Activated T-helper 1 cell treated with anti-CD3 and anti-CD28 coated beads, Interleukin-12 subunit alpha, Interleukin-12 subunit beta, Interleukin-2, Interleukin-4 antibody, amounts not matched to agents 30 ng/mL and 10 ng/mL and 1 ng/mL, durations not matched to agents 14 hours and 24 hours and 36 hours (primary cell): ENCODE measurements around the gene ADAMTS14. TPM values are rescaled to one million over a fixed set of nuclear protein-coding genes. Genes with fewer than 3 reads are reported as not detected.

Experiments
- DNase-seq: peaks from one replicate; pipeline ENCODE4 v3.0.0; 2021; ENCODE audit warnings: low spot score
- H3K27ac Mint-ChIP-seq: one replicate; pipeline ENCODE4 v1.8.0; 2021; ENCODE audit warnings: mild to moderate bottlenecking, mixed read lengths
- H3K27me3 Mint-ChIP-seq: one replicate; pipeline ENCODE4 v1.8.0; 2022; ENCODE audit warnings: mild to moderate bottlenecking, moderate library complexity, mixed read lengths; ENCODE audit not compliant: insufficient read depth
- H3K36me3 Mint-ChIP-seq: one replicate; pipeline ENCODE4 v1.8.0; 2021; ENCODE audit warnings: low read depth, mixed read lengths
- H3K4me1 Mint-ChIP-seq: one replicate; pipeline ENCODE4 v1.8.0; 2021; ENCODE audit warnings: low read depth, mixed read lengths
- H3K4me3 Mint-ChIP-seq: one replicate; pipeline ENCODE4 v1.8.0; 2021; ENCODE audit warnings: mild to moderate bottlenecking, moderate library complexity, mixed read lengths
- H3K9me3 Mint-ChIP-seq: one replicate; pipeline ENCODE4 v1.8.0; 2021; ENCODE audit warnings: mixed read lengths
- intact Hi-C: fragments of 100-400 bp; cut with micrococcal nuclease; formaldehyde crosslinking; loops from one replicate; pipeline ENCODE4 v1.15.1; 2024
- total RNA-seq: library from RNA; stranded (reverse); gene quantifications from 2 replicates; pipeline ENCODE4 v1.2.3, GENCODE V29; 2022

Gene ADAMTS14
- total RNA-seq, 1 donor from 2014 or later: 0.21 TPM

DNA sequence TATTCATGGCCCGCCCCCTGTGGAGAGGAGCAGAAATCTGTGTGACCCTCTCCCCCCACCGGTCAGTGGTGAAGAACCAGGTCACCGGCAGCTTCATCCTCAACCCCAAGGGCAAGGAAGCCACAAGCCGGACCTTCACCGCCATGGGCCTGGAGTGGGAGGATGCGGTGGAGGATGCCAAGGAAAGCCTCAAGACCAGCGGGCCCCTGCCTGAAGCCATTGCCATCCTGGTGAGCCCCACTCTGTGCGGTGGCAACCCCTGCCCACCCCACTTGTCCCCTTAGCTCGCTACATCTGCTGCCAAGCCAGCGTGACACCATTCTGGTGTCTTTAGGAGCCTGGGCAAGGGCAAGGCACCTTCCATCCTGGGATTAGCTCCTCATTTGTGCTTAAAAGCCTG is 77.5 kb downstream of the ADAMTS14 start:
- no peak for DNase-seq
- Mint-ChIP-seq H3K9me3 (peaks cover 3% of the 10 kb centered on the region), H3K27me3 (peaks cover 2% of the 10 kb centered on the region), H3K4me3 (no peak overlapping the region), H3K36me3 (peaks cover 4% of the 10 kb centered on the region), H3K4me1 (no peaks in the 10 kb centered on the region), H3K27ac (no peak overlapping the region)
- intact Hi-C loops: no loop called here

DNA sequence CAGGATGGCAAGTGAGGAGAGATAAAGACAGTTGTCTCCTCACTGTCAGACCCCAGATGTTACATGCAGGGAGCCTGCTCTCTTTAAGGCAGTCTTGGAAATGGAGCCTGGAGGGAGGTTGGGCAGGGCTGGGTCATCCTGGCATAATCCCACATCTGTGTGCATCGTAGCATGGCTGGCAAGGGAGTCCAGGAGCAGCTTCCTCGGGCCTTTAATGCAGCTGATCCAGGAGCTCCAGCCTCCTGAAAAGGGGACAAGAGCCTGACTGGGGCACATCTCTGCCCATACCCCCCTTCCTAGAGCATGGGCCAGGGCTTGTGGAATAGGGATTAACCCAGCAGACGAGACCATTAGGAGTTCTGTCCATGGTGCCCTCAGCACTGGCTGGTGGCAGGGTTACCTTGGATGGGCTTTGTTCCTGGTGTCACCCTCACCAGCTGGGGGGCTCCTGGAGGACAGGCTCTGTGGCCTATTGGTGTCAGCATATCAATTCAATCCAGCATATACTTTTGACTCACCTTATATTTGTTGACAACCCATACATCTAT is 77.9 kb downstream of the ADAMTS14 start:
- Mint-ChIP-seq H3K9me3 (peaks cover under 1% of the 10 kb centered on the region), H3K27ac (no peak overlapping the region), H3K4me1 (no peaks in the 10 kb centered on the region), H3K36me3 (peaks cover 3% of the 10 kb centered on the region), H3K4me3 (no peak overlapping the region), H3K27me3 (peaks cover 2% of the 10 kb centered on the region)
- DNase-seq: no peak
- intact Hi-C loops: no loop called here

DNA sequence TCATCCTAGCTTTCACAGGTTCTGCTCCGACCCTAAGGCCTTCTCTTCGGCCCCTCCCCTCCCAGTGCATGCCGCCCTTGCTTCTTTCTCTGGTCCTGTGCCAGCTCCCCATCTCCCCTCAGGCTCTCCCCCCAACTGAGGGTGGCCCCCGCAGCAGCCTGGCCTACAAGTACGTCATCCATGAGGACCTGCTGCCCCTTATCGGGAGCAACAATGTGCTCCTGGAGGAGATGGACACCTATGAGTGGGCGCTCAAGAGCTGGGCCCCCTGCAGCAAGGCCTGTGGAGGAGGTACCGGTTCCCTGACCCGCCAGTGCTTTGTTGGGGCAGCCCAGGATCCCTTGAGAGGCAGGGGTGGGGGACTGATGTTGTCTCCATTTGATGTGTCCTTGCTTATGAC is 79.0 kb downstream of the ADAMTS14 start:
- H3K9me3 Mint-ChIP-seq: no peaks in the 10 kb centered on the region
- H3K27me3 Mint-ChIP-seq: no peaks in the 10 kb centered on the region

DNA sequence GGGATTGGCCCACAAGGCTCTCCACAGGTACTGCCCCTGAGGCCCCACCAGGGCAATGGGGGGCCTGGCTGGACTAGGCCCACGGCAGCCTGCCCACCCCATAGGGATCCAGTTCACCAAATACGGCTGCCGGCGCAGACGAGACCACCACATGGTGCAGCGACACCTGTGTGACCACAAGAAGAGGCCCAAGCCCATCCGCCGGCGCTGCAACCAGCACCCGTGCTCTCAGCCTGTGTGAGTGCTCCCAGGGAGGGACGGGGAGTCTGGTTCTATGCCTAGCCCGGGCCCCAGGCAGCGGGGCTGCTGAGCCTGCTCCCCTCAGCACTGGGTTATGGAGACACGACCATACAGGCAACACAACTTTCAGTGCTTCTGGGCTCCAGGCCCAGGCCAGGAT is 79.7 kb downstream of the ADAMTS14 start:
- no peak for DNase-seq
- H3K27ac Mint-ChIP-seq: no peak overlapping the region
- intact Hi-C loops: no loop called here
- no peaks in the 10 kb centered on the region for H3K27me3 Mint-ChIP-seq
- no peak overlapping the region for H3K4me3 Mint-ChIP-seq
- H3K9me3 Mint-ChIP-seq: no peaks in the 10 kb centered on the region
- no peaks in the 10 kb centered on the region for H3K4me1 Mint-ChIP-seq
- H3K36me3 Mint-ChIP-seq: no peaks in the 10 kb centered on the region

More for the DNA sequence above, 79.0 kb downstream of the ADAMTS14 start:
- H3K36me3 Mint-ChIP-seq: no peaks in the 10 kb centered on the region
- H3K4me1 Mint-ChIP-seq: no peaks in the 10 kb centered on the region
- intact Hi-C loops: no loop called here
- no peak overlapping the region for H3K27ac Mint-ChIP-seq
- no peak overlapping the region for H3K4me3 Mint-ChIP-seq
- no peak for DNase-seq

DNA sequence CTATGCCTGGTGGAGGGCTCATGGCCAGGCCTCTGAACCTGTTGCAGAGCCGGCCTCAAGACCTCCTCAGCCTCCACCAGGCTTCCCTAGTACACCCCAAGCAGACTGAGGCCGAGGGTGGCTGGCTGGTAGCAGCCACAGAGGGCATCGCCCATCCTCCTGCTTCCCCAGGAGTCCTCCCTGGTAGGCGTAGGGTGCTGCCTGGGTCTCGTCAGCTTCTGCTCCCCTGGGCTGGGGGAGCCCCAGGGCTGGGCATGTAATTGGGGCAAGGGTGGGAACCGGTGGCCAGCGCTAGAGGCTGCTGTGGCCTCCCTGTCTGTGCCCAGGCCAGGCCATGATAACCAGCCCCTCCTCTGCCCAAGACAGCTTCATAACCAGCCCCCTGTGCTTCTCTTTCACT is 80.3 kb downstream of the ADAMTS14 start:
- H3K27me3 Mint-ChIP-seq: no peaks in the 10 kb centered on the region
- no peak overlapping the region for H3K4me3 Mint-ChIP-seq
- no peak for DNase-seq
- no peaks in the 10 kb centered on the region for H3K9me3 Mint-ChIP-seq
- intact Hi-C loops: no loop called here
- no peaks in the 10 kb centered on the region for H3K4me1 Mint-ChIP-seq
- H3K36me3 Mint-ChIP-seq: no peaks in the 10 kb centered on the region
- H3K27ac Mint-ChIP-seq: no peak overlapping the region

DNA sequence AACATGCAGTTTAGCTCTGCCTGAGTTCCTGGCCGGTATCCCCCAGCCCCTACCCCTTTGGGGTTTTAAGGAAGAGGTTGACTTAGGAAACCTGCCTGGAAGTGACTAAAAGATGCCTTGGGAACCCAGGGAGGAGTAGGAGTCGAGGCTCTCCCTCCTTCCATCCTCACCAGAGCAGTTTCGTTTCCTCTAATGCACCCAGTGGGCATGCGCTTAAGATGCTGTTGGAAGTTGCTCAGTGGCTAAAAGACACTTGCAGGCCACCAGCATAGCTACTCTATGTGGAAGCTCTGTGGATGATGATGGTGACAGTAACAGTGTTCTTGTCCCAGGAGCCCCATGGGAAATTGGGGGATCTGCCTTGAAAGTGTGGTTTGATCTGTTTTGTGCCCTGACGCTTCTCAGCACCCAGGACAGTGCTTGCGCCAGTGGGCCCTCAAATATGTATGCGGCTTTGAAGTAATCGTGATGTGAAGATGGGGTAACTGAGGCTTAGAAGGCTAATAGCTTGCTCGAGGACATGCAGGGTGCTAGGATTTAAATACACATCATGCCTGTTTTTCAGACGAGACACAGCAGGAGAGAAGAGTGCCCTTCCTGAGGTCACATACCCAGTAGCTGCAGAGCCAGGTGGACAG is 80.8 kb downstream of the ADAMTS14 start:
- H3K27ac Mint-ChIP-seq: no peak overlapping the region
- H3K4me3 Mint-ChIP-seq: no peak overlapping the region
- no peaks in the 10 kb centered on the region for H3K27me3 Mint-ChIP-seq
- intact Hi-C loops: no loop called here
- no peaks in the 10 kb centered on the region for H3K36me3 Mint-ChIP-seq
- H3K4me1 Mint-ChIP-seq: no peaks in the 10 kb centered on the region
- H3K9me3 Mint-ChIP-seq: no peaks in the 10 kb centered on the region
- no peak for DNase-seq

DNA sequence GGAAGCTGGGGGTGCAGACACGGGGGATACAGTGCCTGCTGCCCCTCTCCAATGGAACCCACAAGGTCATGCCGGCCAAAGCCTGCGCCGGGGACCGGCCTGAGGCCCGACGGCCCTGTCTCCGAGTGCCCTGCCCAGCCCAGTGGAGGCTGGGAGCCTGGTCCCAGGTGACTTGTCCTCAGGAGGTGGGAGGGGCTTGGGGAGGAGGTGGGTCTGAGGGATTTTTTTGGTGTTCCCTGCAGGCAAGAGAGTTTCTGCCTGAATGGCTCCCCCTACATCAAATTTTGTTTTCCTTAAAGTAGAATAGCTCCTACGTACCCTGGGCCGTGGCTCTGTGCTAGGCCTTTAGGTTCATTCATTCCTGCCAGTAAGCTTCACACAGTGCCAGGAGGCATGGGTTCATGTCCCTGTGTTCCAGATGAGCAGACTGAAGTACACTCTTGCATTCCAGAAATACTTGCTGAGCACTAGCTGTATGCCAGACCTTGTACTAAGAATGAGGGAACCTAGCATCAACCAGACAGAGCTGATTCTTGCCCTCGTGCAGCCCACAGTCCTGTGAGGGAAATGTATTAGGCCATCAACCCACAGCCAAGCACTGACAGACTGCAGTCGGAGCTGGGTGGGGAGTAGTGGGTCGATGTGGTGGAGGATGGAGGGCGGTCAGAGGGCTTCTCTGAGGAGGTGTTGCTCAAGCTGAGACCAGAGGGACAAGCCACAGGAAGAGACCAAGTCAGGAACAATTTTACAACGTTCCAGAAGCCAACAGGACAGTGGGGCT is 81.7 kb downstream of the ADAMTS14 start:
- no peaks in the 10 kb centered on the region for H3K9me3 Mint-ChIP-seq
- no peak overlapping the region for H3K4me3 Mint-ChIP-seq
- intact Hi-C loops: no loop called here
- H3K27me3 Mint-ChIP-seq: no peaks in the 10 kb centered on the region
- H3K27ac Mint-ChIP-seq: peak overlapping the region; percentile 11
- DNase-seq: no peak
- H3K4me1 Mint-ChIP-seq: peaks cover 6% of the 10 kb centered on the region
- no peaks in the 10 kb centered on the region for H3K36me3 Mint-ChIP-seq

DNA sequence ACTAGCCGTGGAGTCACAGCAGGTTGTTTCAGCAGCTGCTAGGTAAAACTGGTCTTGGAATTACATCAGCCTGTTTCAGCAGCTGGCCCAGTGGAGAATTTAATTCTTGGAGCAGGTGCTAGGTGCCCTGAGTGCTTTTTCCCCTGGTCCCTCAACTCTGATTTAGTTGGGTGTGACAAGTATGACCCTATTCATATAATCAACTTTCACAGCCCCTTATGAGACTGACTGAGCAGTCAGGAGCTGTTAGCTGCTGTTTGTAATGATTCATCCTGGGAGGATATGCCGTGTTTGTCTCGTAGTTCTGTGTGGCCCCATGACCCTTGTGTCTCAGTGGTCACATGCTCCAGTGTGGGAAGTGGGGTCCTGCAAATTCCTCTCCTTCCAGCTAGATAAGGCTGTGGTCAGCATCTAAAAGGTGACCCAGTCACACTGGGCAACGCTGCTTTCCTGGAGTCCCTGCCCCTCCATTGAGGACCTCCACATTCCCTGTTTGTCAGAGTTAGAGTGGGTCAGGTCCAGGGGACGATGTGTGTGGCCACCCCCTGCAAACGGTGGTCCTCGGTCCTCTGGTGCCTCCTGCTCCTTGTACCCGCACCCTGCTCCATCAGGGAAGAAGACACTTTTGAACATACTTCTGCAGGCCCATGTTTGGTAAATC is 84.5 kb downstream of the ADAMTS14 start:
- H3K27me3 Mint-ChIP-seq: no peaks in the 10 kb centered on the region
- DNase-seq: no peak
- no peaks in the 10 kb centered on the region for H3K36me3 Mint-ChIP-seq
- H3K4me3 Mint-ChIP-seq: no peak overlapping the region
- H3K27ac Mint-ChIP-seq: no peak overlapping the region
- no peaks in the 10 kb centered on the region for H3K9me3 Mint-ChIP-seq
- intact Hi-C loops: no loop called here
- peaks cover 9% of the 10 kb centered on the region for H3K4me1 Mint-ChIP-seq

DNA sequence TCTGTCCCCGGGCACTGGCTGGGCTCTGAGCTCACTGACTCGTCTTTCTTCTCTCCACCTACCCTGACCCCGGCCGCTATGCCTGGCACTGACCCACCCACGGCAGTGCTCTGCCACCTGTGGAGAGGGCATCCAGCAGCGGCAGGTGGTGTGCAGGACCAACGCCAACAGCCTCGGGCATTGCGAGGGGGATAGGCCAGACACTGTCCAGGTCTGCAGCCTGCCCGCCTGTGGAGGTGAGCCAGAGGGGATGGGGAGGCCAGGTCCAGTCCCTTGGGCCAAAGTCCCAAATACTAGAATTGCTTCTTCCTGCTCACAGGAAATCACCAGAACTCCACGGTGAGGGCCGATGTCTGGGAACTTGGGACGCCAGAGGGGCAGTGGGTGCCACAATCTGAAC is 85.5 kb downstream of the ADAMTS14 start:
- Mint-ChIP-seq H3K27ac (no peak overlapping the region), H3K27me3 (no peaks in the 10 kb centered on the region), H3K9me3 (no peaks in the 10 kb centered on the region), H3K4me1 (peaks cover 9% of the 10 kb centered on the region), H3K4me3 (no peak overlapping the region), H3K36me3 (no peaks in the 10 kb centered on the region)
- DNase-seq: no peak
- intact Hi-C loops: no loop called here

DNA sequence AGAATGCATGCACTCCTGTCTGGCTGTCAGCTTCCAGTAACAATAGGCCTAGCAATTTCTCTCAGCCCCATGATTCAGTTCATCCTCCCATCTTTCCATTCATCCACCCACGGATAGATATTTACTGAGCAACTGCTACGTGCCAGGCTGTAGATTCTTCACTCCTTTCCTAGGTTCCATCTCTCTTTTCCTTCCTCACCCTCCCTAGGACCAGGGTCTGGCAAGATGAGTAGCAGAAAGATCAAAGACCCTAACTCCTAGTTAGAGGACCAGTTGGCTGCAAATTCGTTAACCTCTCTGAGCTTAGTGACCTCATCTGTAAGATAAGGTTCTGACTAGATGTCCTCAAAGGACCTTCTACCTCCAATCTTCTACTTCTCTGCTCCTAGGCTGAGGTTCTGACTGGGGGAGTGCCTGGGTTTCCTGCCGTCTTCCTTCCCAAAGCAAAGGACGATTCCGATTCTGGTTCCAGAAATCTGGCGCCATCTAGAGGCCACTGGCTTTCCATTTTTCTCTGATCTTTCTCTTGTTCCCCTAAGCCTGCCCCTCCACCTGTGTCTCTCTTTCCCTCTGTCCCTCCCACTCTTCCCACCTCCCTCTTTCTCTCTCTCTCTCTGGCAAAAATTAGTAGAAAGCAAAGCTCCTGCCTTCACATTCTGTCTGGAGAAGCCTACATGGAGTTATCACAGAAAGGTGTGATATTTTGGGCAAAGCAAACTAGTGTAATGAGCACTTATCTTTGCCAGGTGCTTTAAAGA is 86.6 kb downstream of the ADAMTS14 start:
- H3K27me3 Mint-ChIP-seq: no peaks in the 10 kb centered on the region
- DNase-seq: peak; percentile 49
- peaks cover 9% of the 10 kb centered on the region for H3K4me1 Mint-ChIP-seq
- no peaks in the 10 kb centered on the region for H3K9me3 Mint-ChIP-seq
- intact Hi-C loops: loop anchor here (1.0 kb wide), 5 partner anchors 121 to 298 kb away; no protein-coding TSS in a partner anchor
- H3K4me3 Mint-ChIP-seq: no peak overlapping the region
- no peaks in the 10 kb centered on the region for H3K36me3 Mint-ChIP-seq
- H3K27ac Mint-ChIP-seq: no peak overlapping the region

DNA sequence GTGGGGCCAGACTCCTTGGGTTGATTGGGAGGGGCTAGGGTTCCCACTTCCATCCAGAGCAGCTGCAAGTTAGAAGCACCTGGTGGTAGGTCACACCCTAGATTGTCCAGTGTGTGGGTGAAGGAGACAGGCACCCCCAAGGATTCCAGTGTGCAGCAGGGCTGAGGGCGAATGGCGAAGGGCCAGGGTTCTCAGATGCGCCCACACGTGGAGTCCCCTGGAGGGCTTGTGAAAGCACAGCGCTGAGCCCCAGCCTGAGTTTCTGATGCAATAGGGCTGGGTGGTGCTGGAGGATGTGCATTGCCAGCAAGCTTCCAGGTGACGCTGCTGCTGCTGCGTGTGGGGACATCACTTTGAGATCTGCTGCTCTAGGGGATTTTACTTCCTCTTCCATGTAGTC is 87.5 kb downstream of the ADAMTS14 start:
- Mint-ChIP-seq H3K4me1 (peaks cover 9% of the 10 kb centered on the region), H3K9me3 (no peaks in the 10 kb centered on the region), H3K27ac (no peak overlapping the region), H3K27me3 (no peaks in the 10 kb centered on the region), H3K4me3 (no peak overlapping the region), H3K36me3 (no peaks in the 10 kb centered on the region)
- DNase-seq: no peak
- intact Hi-C loops: loop anchor here (1.0 kb wide), 5 partner anchors 121 to 298 kb away; no protein-coding TSS in a partner anchor

DNA sequence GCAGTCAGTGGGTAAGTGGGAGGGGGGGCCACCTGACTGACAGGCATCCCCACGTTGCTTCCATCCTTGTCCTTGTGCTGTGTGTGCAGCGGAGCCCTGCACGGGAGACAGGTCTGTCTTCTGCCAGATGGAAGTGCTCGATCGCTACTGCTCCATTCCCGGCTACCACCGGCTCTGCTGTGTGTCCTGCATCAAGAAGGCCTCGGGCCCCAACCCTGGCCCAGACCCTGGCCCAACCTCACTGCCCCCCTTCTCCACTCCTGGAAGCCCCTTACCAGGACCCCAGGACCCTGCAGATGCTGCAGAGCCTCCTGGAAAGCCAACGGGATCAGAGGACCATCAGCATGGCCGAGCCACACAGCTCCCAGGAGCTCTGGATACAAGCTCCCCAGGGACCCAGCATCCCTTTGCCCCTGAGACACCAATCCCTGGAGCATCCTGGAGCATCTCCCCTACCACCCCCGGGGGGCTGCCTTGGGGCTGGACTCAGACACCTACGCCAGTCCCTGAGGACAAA is 88.0 kb downstream of the ADAMTS14 start:
- no peak for DNase-seq
- intact Hi-C loops: no loop called here
- peaks cover under 1% of the 10 kb centered on the region for H3K9me3 Mint-ChIP-seq
- H3K4me3 Mint-ChIP-seq: no peak overlapping the region
- no peak overlapping the region for H3K27ac Mint-ChIP-seq
- H3K27me3 Mint-ChIP-seq: no peaks in the 10 kb centered on the region
- H3K4me1 Mint-ChIP-seq: peaks cover 9% of the 10 kb centered on the region
- H3K36me3 Mint-ChIP-seq: no peaks in the 10 kb centered on the region
